ENCODE results near the gene HDAC11. TPM values are rescaled to one million over a fixed set of nuclear protein-coding genes. Genes with fewer than 3 reads are reported as not detected.

HDAC11 gene
- total RNA-seq, 4 donors from 2014 or later = 13.0 to 40.4 (median 15.8) TPM

DNA sequence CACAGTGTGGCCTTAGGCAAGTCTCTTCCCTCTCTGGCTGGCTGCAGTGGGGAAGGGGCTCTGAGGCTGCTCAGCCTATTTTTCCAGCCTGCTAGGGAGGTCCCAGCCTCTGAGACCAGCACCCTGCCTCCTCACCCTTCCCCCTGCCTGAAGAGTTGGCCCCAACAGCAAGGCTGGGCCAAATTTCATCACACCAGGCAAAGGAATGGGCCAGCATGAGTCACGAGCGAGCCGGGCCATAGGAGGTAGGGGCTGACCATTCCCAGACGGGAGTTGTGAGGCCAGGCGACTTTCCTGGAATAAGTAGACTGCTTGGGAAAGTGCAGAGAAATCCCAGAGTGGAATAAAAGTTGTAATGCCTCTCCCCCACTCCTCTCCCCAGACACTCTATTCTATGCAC lies 63.1 kb downstream of the HDAC11 start:
- H3K27ac ChIP-seq = peak overlapping the region; percentile 38 to 60 (median 52)
- H3K36me3 ChIP-seq = no peaks in the 10 kb centered on the region
- in situ Hi-C loops (cut with MboI; ENCODE audit: low sequenced_read_pairs in 4 of 4) (no loop called here), intact Hi-C loops (cut with DNase I; ENCODE audit: low total_unique reads) (no loop called here)
- H3K4me1 ChIP-seq = no peaks in the 10 kb centered on the region
- peak; percentile 58 to 81 for DNase-seq
- no peak overlapping the region for H3K4me3 ChIP-seq
- peak in 1 of 2 donors; percentile 23 for TF ChIP-seq POLR2A (IDR thresholded peaks at IDR 0.05)
- TF ChIP-seq, protein P1, sequence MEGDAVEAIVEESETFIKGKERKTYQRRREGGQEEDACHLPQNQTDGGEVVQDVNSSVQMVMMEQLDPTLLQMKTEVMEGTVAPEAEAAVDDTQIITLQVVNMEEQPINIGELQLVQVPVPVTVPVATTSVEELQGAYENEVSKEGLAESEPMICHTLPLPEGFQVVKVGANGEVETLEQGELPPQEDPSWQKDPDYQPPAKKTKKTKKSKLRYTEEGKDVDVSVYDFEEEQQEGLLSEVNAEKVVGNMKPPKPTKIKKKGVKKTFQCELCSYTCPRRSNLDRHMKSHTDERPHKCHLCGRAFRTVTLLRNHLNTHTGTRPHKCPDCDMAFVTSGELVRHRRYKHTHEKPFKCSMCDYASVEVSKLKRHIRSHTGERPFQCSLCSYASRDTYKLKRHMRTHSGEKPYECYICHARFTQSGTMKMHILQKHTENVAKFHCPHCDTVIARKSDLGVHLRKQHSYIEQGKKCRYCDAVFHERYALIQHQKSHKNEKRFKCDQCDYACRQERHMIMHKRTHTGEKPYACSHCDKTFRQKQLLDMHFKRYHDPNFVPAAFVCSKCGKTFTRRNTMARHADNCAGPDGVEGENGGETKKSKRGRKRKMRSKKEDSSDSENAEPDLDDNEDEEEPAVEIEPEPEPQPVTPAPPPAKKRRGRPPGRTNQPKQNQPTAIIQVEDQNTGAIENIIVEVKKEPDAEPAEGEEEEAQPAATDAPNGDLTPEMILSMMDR (IDR thresholded peaks at IDR 0.05 in 4 of 5, conservative IDR thresholded peaks at IDR 0.05 in 1 of 5) = no peak
- ATAC-seq = peak; percentile 70 to 79
- peaks cover 0 to 6% (median 4%) of the 10 kb centered on the region in 3 donors for H3K27me3 ChIP-seq
- H3K9me3 ChIP-seq = no peaks in the 10 kb centered on the region

DNA sequence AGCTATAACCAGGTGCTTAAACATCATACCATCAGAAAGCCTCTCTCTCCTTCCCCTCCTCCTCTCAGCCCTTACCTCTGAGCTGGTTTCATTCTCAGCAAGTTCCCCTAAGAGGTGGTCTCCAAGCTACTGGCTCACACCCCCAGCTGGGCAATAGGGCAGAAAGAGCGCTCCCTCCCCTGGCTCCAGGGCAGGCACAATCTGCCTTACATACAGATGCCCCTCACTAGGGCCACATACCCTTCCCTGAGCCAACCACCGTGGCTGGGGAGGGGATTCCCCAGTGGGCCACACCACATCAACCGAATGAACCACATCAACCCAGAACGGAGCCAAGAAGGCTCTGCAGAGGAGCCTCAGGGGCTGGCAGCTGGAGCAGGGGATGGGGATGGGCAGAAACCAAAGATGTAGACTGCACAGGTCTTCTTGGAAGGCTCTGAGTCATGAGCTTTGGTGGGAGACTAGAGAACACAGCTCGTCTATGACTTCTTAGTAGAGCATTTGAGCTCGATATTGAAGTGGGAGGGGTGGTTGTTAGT lies 64.3 kb downstream of the HDAC11 start:
- no peak for ATAC-seq
- intact Hi-C loops (cut with DNase I; ENCODE audit: low total_unique reads) = no loop called here
- H3K4me1 ChIP-seq = no peaks in the 10 kb centered on the region
- in situ Hi-C loops (cut with MboI; ENCODE audit: low sequenced_read_pairs in 4 of 4) = no loop called here
- DNase-seq = no peak
- peaks cover 5 to 10% (median 9%) of the 10 kb centered on the region in 3 donors for H3K27me3 ChIP-seq
- H3K36me3 ChIP-seq = no peaks in the 10 kb centered on the region
- no peak for TF ChIP-seq POLR2A (IDR thresholded peaks at IDR 0.05)
- no peaks in the 10 kb centered on the region for H3K9me3 ChIP-seq
- peak overlapping the region; percentile 30 to 57 (median 49) for H3K27ac ChIP-seq
- H3K4me3 ChIP-seq = no peak overlapping the region

DNA sequence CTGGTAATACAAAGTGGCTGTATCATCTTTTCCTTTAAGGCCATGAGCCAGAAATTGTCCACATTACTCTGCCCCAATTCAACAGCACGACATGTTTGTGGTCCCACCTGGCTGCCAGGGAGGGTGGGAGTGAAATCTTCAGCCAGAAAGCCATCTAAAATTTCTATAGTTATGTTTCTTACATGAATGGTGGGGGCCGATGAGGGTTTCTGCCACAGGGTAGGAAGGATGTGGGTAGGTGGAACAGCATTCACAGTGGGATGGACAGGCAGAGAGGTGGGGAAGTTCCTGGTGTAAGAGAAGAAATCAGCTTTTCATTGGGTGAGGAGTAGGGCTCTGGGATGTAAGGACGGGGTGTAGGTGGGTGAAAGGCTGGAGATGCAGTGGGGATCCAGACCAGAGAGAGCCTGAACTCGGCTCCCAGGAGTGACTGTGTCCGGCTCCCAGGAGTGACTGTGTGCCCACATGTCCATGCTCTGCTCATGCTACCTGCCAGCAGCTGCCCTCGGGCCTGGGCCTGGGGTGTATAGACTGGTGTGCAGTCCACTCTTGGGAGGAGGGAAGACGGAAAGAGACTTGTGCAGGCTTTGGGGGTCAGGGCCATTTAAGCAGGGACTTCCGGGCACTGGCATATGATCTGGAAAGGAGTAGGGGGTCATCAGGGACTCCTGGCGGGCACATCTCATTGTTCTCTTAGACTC lies 65.0 kb downstream of the HDAC11 start:
- Histone ChIP-seq H3K27me3 (peaks cover 9 to 17% (median 12%) of the 10 kb centered on the region in 3 donors), H3K4me1 (no peaks in the 10 kb centered on the region), H3K36me3 (no peaks in the 10 kb centered on the region), H3K9me3 (no peaks in the 10 kb centered on the region), H3K4me3 (no peak overlapping the region), H3K27ac (peak overlapping the region in 1 of 4 donors; percentile 46)
- DNase-seq (no peak), ATAC-seq (no peak)
- in situ Hi-C loops (cut with MboI; ENCODE audit: low sequenced_read_pairs in 4 of 4) (no loop called here), intact Hi-C loops (cut with DNase I; ENCODE audit: low total_unique reads) (no loop called here)
- TF ChIP-seq, protein P1 (IDR thresholded peaks at IDR 0.05 in 4 of 5, conservative IDR thresholded peaks at IDR 0.05 in 1 of 5) = no peak
- no peak for TF ChIP-seq POLR2A (IDR thresholded peaks at IDR 0.05)

DNA sequence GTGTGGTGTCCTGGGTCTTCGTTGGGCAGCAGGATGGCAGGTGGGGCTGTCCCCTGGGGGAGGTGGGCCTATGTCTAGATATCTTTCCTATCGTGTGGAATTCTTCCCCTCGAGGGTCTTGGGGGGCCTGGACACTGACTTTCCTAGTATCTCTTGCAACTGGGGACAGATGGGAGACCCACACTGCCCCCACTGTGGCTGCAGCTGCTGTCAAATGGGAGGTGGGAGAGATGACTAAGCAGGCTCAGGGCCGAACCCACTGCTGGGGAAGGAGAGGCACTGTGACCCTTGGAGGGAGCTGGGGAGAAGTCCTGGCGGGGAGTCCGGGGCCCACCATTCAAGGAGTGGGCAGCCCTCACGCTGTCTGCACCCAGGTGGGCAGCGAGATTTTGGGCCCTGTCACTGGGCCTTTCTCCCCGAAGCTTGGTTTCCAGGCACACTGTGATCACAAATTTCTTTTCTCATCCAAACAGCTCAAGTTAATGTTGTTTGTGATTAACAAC lies 65.9 kb downstream of the HDAC11 start:
- DNase-seq = no peak
- Histone ChIP-seq H3K27me3 (peaks cover 9 to 24% (median 12%) of the 10 kb centered on the region in 3 donors), H3K4me1 (no peaks in the 10 kb centered on the region), H3K9me3 (no peaks in the 10 kb centered on the region), H3K27ac (peak overlapping the region in 2 of 4 donors; percentile 20 to 36), H3K36me3 (no peaks in the 10 kb centered on the region), H3K4me3 (no peak overlapping the region)
- TF ChIP-seq, protein P1 (IDR thresholded peaks at IDR 0.05 in 4 of 5, conservative IDR thresholded peaks at IDR 0.05 in 1 of 5) = no peak
- TF ChIP-seq POLR2A (IDR thresholded peaks at IDR 0.05) = no peak
- intact Hi-C loops (cut with DNase I; ENCODE audit: low total_unique reads) = no loop called here
- in situ Hi-C loops (cut with MboI; ENCODE audit: low sequenced_read_pairs in 4 of 4) = no loop called here
- no peak for ATAC-seq

DNA sequence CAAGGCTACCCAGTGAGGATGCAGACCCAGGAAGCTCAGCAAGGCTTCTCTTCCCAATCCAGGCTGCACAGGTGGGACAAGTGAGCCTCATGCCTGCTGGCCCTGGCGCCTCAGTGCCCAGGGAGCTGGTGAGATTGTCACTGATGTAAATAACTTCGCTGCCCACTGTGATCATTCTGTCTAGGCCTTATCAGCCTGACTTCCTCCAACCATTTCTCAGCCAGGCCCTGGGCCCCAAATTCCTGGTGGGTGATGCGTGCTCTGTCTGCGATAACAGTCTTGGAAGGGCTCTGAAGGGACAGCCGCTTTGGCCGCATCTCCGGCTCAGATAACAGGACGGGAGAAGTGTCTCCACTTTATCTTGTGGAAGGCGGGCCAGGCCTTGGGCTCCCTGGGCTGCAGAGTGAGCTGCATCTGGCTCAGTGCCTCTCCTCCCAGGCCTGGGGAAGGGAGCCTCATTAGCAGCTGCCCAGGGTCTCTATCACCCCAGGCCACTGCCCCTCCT lies 66.6 kb downstream of the HDAC11 start:
- H3K27me3 ChIP-seq = peaks cover 9 to 24% (median 12%) of the 10 kb centered on the region in 3 donors
- in situ Hi-C loops (cut with MboI; ENCODE audit: low sequenced_read_pairs in 4 of 4) = no loop called here
- no peaks in the 10 kb centered on the region for H3K4me1 ChIP-seq
- no peak for ATAC-seq
- peak overlapping the region in 2 of 4 donors; percentile 36 to 52 for H3K27ac ChIP-seq
- H3K4me3 ChIP-seq = no peak overlapping the region
- H3K9me3 ChIP-seq = no peaks in the 10 kb centered on the region
- TF ChIP-seq POLR2A (IDR thresholded peaks at IDR 0.05) = no peak
- TF ChIP-seq, protein P1 (IDR thresholded peaks at IDR 0.05 in 4 of 5, conservative IDR thresholded peaks at IDR 0.05 in 1 of 5) = no peak
- no peak for DNase-seq
- intact Hi-C loops (cut with DNase I; ENCODE audit: low total_unique reads) = no loop called here
- no peaks in the 10 kb centered on the region for H3K36me3 ChIP-seq

Measured in gastrocnemius medialis (tissue), 4 donors.